ENCODE data around the gene PRR7. TPM values are rescaled to one million over a fixed set of nuclear protein-coding genes. Genes with fewer than 3 reads are reported as not detected.

Gene PRR7
- total RNA-seq, 1 experiment from 2014 or later: 23.2 TPM

DNA sequence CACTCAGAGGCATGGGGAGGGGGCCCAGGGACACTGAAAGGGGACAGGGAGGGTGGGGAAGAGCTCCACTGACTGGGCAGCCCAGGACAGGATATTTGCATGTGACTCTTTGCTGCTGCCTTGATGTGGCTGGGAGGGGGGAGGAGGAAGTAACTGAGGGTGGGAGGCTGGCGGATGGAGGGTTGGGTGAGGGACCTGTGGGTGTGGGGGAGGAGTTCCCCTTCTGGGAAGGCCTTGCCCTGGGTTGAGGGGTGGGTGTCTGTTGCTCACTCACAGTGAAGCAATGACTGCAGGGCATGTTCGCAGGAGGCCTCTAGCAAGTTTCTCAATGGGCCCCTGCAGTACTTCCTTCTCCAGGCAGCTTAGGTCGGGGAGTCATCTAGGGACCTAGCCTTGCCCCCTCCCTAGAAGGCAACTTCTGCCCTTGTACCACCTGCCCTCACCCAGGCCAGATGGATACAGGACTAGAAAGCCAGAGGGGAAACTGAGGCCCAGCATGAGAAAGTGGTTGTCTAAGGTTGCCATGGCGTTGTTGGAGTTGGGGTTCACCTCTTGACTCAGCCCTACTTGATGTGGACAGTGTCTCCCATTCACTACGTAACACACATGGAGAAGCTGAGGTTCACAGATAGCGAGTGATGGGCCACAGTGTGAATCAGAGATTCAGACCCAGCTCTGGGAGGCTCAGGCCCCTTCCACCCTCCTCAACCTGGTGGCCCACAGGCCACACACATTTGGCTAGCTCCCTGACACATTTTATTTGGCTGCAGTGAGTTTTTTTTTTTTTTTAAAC lies 17.2 kb upstream of the PRR7 start:
- Mint-ChIP-seq H3K9me3 (ENCODE audit: unreplicated experiment) (no peaks in the 10 kb centered on the region), H3K27me3 (ENCODE audit: insufficient read depth, unreplicated experiment) (no peaks in the 10 kb centered on the region), H3K4me3 (ENCODE audit: unreplicated experiment) (no peak overlapping the region), H3K27ac (ENCODE audit: low read depth, unreplicated experiment) (peak overlapping the region; percentile 61), H3K4me1 (ENCODE audit: insufficient read depth, unreplicated experiment) (peaks cover 25% of the 10 kb centered on the region), H3K36me3 (ENCODE audit: insufficient read depth, unreplicated experiment) (peaks cover 68% of the 10 kb centered on the region)
- DNase-seq (ENCODE audit: unreplicated experiment): no peak
- ChIA-PET CTCF (interaction anchor here (0.6 to 14.3 kb wide), 9 partner anchors 24 to 132 kb away, joined by 3 to 134 read pairs (median 4); partner anchors contain the start of gene F12), POLR2A (interaction anchor here (0.8 to 12.5 kb wide), 5 partner anchors 15 to 39 kb away, joined by 3 to 217 read pairs (median 34); partner anchors contain the start of gene PRR7)
- no TSS peak for BruUV-seq (replicated peaks)
- intact Hi-C loops (cut with micrococcal nuclease): no loop called here
- TF ChIP-seq, protein P1, sequence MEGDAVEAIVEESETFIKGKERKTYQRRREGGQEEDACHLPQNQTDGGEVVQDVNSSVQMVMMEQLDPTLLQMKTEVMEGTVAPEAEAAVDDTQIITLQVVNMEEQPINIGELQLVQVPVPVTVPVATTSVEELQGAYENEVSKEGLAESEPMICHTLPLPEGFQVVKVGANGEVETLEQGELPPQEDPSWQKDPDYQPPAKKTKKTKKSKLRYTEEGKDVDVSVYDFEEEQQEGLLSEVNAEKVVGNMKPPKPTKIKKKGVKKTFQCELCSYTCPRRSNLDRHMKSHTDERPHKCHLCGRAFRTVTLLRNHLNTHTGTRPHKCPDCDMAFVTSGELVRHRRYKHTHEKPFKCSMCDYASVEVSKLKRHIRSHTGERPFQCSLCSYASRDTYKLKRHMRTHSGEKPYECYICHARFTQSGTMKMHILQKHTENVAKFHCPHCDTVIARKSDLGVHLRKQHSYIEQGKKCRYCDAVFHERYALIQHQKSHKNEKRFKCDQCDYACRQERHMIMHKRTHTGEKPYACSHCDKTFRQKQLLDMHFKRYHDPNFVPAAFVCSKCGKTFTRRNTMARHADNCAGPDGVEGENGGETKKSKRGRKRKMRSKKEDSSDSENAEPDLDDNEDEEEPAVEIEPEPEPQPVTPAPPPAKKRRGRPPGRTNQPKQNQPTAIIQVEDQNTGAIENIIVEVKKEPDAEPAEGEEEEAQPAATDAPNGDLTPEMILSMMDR (IDR thresholded peaks at IDR 0.05; ENCODE audit: unreplicated experiment): no peak

DNA sequence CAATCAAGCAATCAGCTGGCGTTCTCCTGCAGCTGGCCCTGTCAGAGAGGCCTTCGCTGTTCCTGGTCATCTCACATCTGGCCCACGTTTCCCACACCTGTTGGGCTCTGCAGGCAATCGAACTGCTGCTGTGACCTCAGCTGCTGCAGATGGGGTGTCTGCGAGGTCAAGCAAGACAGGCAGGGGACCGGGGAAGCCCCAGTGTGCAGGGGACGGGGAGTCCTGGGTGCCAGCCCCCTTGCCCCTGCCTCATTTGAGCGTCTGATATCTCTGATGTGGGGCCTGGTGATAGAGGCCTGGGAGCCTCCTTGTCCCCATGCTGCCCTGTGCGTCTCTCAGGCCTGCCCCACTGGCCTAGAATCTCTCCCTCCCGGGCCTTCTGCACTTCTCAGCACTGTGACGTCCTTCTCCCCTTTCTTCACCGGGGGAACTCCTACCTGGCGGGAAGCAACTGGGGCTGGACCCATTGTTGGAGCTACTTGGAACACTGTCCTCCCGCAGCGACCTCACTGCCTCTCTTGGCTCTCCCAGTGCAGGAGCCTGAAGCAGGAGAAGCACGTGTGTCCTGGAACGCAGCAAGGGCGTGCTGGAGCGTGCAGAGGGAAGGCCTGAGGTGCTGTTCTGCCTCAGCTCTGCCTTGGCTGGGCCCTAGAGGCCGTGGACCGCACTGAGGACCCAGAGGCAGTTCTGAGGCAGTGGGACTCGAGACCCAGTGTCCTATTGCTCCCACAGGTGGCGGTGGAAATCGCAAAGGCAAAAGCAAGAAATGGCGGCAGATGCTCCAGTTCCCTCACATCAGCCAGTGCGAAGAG lies 16.3 kb upstream of the PRR7 start:
- POLR2A ChIA-PET: interaction anchor here (0.8 to 12.5 kb wide), 2 partner anchors 14 to 40 kb away, joined by 3 to 217 read pairs; partner anchors contain the start of gene PRR7
- CTCF ChIA-PET: interaction anchor here (0.6 to 14.3 kb wide), 7 partner anchors 25 to 125 kb away, joined by 3 to 134 read pairs (median 3); partner anchors contain the start of gene F12
- Mint-ChIP-seq H3K27me3 (ENCODE audit: insufficient read depth, unreplicated experiment) (no peaks in the 10 kb centered on the region), H3K27ac (ENCODE audit: low read depth, unreplicated experiment) (peak overlapping the region; percentile 84), H3K9me3 (ENCODE audit: unreplicated experiment) (no peaks in the 10 kb centered on the region), H3K4me3 (ENCODE audit: unreplicated experiment) (no peak overlapping the region), H3K4me1 (ENCODE audit: insufficient read depth, unreplicated experiment) (peaks cover 21% of the 10 kb centered on the region), H3K36me3 (ENCODE audit: insufficient read depth, unreplicated experiment) (peaks cover 71% of the 10 kb centered on the region)
- DNase-seq (ENCODE audit: unreplicated experiment): no peak
- intact Hi-C loops (cut with micrococcal nuclease): no loop called here
- TF ChIP-seq, protein P1 (IDR thresholded peaks at IDR 0.05; ENCODE audit: unreplicated experiment): no peak
- BruUV-seq (replicated peaks): no TSS peak

DNA sequence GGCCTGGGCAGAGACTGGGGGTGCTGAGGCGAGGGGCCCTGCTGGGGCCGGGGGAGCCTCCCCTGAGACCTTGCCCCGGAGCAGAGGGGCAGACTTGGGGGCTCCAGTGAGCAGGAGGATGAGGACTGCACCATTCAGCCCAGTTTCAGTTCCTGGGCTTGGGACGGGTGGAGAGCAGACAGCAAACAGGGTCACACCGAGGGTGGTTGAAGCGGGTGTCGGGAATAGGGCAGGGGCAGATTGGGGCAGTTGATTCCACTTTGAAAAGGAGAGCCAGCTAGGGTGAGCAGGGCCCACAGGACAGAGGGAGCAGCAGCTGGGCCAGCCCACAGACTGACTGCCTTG lies 15.7 kb upstream of the PRR7 start:
- H3K4me1 Mint-ChIP-seq (ENCODE audit: insufficient read depth, unreplicated experiment): peaks cover 17% of the 10 kb centered on the region
- H3K9me3 Mint-ChIP-seq (ENCODE audit: unreplicated experiment): no peaks in the 10 kb centered on the region
- H3K27ac Mint-ChIP-seq (ENCODE audit: low read depth, unreplicated experiment): no peak overlapping the region
- H3K36me3 Mint-ChIP-seq (ENCODE audit: insufficient read depth, unreplicated experiment): peaks cover 77% of the 10 kb centered on the region
- intact Hi-C loops (cut with micrococcal nuclease): no loop called here
- DNase-seq (ENCODE audit: unreplicated experiment): no peak
- H3K4me3 Mint-ChIP-seq (ENCODE audit: unreplicated experiment): no peak overlapping the region
- BruUV-seq (replicated peaks): no TSS peak
- TF ChIP-seq, protein P1 (IDR thresholded peaks at IDR 0.05; ENCODE audit: unreplicated experiment): no peak
- ChIA-PET POLR2A (interaction anchor here (12.5 kb wide), 1 partner anchor 14 kb away, joined by 217 read pairs; the partner anchor contains the start of gene PRR7), CTCF (interaction anchor here (0.6 to 14.3 kb wide), 9 partner anchors 15 to 70 kb away, joined by 3 to 134 read pairs (median 5); partner anchors contain the start of genes F12 and PRR7)
- H3K27me3 Mint-ChIP-seq (ENCODE audit: insufficient read depth, unreplicated experiment): no peaks in the 10 kb centered on the region
